ENCODE data around the gene EXOSC10. TPM values are rescaled to one million over a fixed set of nuclear protein-coding genes. Genes with fewer than 3 reads are reported as not detected.
"Not testable (repeated sequence)": the region's sequence is repeated elsewhere in the genome, so short reads cannot be mapped to it uniquely, and the experiment has no call there.

Gene EXOSC10
- total and polyA plus RNA-seq, 4 donors, result 16.9 to 90.5 (median 49.6) TPM

DNA sequence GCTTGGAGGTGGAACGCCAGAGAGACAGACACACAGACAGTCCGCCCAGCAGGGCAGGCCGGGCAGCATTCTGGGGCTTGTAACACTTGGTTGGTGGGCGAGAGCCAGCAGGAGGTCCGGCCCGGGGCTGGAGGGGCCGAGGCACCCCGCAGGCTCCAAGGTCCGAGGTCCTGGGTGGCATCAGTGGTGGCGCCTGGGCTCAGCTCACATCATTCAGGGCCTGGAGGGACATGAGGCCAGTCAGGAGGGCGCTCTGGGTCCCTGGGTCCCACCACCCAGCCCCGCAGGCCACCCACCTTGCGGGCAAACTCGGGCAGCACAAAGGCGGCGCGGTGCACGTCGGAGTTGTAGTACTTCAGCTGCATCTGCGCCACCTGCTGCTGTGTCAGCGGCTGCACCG is 45.0 kb downstream of the EXOSC10 start:
- 86 to 89% methylated on average over 22 of the region's 22 CpGs for WGBS, 2 donors

DNA sequence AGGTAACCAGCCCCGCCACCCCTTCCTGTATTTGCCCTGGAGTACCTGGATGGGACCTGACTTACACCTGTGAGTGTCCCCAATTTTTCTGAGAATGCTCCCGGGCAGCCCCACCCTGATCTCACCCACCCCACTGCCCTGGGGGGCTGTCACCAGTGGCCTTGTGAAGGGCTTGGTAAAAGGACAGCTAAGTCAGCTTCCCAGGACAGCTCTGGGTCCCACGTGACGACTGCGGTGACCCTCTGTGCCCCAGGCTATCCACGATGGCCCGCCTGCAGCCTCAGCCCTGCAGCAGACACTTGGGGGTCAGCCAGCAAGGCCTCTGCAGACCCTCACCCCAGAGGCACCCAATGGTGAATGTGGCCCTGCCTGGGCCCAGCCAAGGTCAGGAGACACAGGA is 45.5 kb downstream of the EXOSC10 start:
- 88% methylated on average over 7 of the region's 7 CpGs for WGBS, 2 donors
- H3K27ac ChIP-seq (ENCODE audit: low read depth in 1 of 2, low read length in 2 of 2), result no peak overlapping the region
- ATAC-seq (ENCODE audit: low FRiP score) (no peak), DNase-seq (peak in 1 of 2 donors; percentile 59)
- no peaks in the 10 kb centered on the region for H3K4me1 ChIP-seq (ENCODE audit: control insufficient read depth in 1 of 2, insufficient read depth in 2 of 2, low read length in 2 of 2)
- H3K9me3 ChIP-seq (ENCODE audit: control insufficient read depth, low read length), result no peaks in the 10 kb centered on the region
- H3K36me3 ChIP-seq (ENCODE audit: control insufficient read depth in 1 of 2, insufficient read depth in 2 of 2, low read length in 1 of 2), result peaks cover 2 to 7% of the 10 kb centered on the region in 2 donors
- H3K27me3 ChIP-seq (ENCODE audit: control insufficient read depth in 1 of 2, insufficient read depth in 2 of 2, low read length in 1 of 2), result no peaks in the 10 kb centered on the region
- intact Hi-C loops (cut with DNase I), result no loop called here
- no peak overlapping the region for H3K4me3 ChIP-seq (ENCODE audit: low read length in 2 of 2)

More for the DNA sequence above, 45.0 kb downstream of the EXOSC10 start:
- no peak for ATAC-seq (ENCODE audit: low FRiP score)
- Histone ChIP-seq H3K36me3 (ENCODE audit: control insufficient read depth in 1 of 2, insufficient read depth in 2 of 2, low read length in 1 of 2) (peaks cover 2 to 7% of the 10 kb centered on the region in 2 donors), H3K9me3 (ENCODE audit: control insufficient read depth, low read length) (no peaks in the 10 kb centered on the region), H3K4me1 (ENCODE audit: control insufficient read depth in 1 of 2, insufficient read depth in 2 of 2, low read length in 2 of 2) (no peaks in the 10 kb centered on the region), H3K27me3 (ENCODE audit: control insufficient read depth in 1 of 2, insufficient read depth in 2 of 2, low read length in 1 of 2) (no peaks in the 10 kb centered on the region), H3K27ac (ENCODE audit: low read depth in 1 of 2, low read length in 2 of 2) (no peak overlapping the region), H3K4me3 (ENCODE audit: low read length in 2 of 2) (no peak overlapping the region)
- peak in 1 of 2 donors; percentile 57 for DNase-seq
- intact Hi-C loops (cut with DNase I), result no loop called here

DNA sequence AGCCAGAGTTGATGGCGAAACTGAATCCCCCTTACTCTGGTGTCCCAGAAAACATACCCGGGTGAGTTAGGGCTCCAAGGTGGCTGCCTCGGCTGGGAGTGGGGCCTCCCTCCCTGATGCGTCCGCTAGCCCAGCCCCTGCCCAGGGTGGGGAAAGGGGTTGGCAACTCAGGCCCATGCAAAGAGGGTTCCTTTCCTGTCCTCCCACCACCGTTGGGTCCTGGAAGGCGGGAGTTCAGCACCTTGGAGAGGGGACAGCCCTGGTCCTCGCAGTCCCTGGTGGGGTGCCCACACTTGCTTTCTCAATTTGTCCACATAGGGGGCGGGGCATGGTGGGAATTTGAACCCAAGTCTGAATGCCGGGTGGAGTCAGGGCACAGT is 45.9 kb downstream of the EXOSC10 start:
- Histone ChIP-seq H3K4me3 (ENCODE audit: low read length in 2 of 2) (no peak overlapping the region), H3K36me3 (ENCODE audit: control insufficient read depth in 1 of 2, insufficient read depth in 2 of 2, low read length in 1 of 2) (peaks cover 2 to 7% of the 10 kb centered on the region in 2 donors), H3K27me3 (ENCODE audit: control insufficient read depth in 1 of 2, insufficient read depth in 2 of 2, low read length in 1 of 2) (no peaks in the 10 kb centered on the region), H3K9me3 (ENCODE audit: control insufficient read depth, low read length) (no peaks in the 10 kb centered on the region), H3K27ac (ENCODE audit: low read depth in 1 of 2, low read length in 2 of 2) (no peak overlapping the region), H3K4me1 (ENCODE audit: control insufficient read depth in 1 of 2, insufficient read depth in 2 of 2, low read length in 2 of 2) (no peaks in the 10 kb centered on the region)
- WGBS, 2 donors, result 51% methylated on average over 10 of the region's 10 CpGs
- intact Hi-C loops (cut with DNase I), result no loop called here
- ATAC-seq (ENCODE audit: low FRiP score) (peak; percentile 36), DNase-seq (peak in 1 of 2 donors; percentile 72)

DNA sequence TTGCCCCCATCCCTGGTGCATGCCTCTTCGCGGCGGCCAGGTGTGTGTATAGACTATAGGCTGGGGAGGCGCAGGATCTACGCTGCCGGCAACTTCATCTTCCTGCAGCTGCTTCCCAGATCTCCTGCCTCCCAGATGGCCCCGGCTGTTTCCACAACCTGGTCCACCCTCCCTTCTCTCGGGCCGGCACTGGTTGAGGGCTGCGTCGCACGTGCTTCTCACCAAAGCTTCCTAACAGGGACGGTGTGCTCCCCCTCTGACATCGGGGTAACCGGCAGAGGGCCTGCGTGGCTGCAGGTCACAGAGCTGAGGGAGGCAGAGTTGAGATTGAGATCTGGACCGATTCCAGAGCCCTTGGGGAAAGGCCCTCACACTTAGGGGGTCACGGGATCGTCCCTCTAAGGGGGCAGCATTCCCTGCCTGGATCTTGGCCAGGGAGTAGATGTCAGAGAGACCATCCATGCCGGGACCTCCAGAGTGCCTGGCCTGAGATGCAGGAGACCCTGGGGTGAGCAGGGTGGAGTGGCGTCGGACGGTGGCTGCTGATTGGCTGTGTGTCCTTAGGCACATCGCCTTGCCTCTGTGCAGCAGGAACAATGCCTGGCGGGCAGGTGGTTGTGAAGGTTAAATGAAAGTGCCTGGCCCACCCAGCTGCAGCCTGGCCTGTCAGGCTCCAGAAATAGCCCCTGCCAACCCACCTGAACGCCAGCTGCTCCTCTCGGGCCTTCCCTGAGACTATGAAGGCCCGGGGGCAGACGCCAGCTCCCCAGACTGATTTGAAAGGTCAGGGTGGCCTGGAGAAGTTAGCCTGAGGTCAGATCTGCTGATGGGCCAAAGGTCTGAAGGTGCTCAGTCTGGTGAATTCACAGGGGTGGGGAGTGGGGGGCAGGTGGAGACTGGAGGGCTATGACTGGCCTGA is 46.6 kb downstream of the EXOSC10 start:
- 22 to 24% methylated on average over 28 to 29 of the region's 29 CpGs for WGBS, 2 donors
- intact Hi-C loops (cut with DNase I), result no loop called here
- Histone ChIP-seq H3K9me3 (ENCODE audit: control insufficient read depth, low read length) (no peaks in the 10 kb centered on the region), H3K27ac (ENCODE audit: low read depth in 1 of 2, low read length in 2 of 2) (no peak overlapping the region), H3K36me3 (ENCODE audit: control insufficient read depth in 1 of 2, insufficient read depth in 2 of 2, low read length in 1 of 2) (peaks cover 2 to 7% of the 10 kb centered on the region in 2 donors), H3K27me3 (ENCODE audit: control insufficient read depth in 1 of 2, insufficient read depth in 2 of 2, low read length in 1 of 2) (no peaks in the 10 kb centered on the region), H3K4me3 (ENCODE audit: low read length in 2 of 2) (no peak overlapping the region), H3K4me1 (ENCODE audit: control insufficient read depth in 1 of 2, insufficient read depth in 2 of 2, low read length in 2 of 2) (no peaks in the 10 kb centered on the region)
- ATAC-seq (ENCODE audit: low FRiP score) (no peak), DNase-seq (peak in 1 of 2 donors; percentile 63)

DNA sequence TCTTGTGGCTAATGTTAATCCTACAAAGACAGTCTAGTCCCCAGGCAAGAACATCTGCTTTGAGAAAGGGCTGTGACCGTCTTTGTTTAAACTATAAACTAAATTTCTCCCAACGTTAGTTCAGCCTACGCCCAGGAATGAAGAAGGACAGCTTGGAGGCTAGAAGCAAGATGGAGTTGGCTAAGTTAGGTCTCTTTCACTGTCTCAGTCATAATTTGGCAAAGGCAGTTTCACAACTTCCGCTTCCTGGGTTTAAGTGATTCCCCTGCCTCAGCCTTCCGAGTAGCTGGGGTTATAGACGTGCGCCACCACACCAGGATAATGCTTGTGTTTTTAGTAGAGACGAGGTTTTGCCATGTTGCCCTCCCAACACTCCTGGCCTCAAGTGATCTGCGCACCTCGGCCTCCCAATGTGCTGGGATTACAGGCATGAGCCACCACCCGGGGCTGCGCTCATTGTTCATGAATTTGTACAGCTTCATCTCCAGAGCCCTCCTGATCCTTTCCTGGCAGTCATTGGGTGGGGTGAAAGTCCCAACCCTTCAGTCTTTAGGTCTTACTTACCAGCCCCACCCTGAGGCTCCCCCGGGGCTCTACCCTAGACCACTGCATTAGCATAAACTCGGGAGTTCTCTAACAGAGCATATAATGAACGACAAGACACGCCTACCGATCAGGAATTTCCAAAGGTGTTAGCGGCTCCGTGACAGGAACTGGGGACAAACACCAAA is 47.7 kb downstream of the EXOSC10 start:
- H3K27me3 ChIP-seq (ENCODE audit: control insufficient read depth in 1 of 2, insufficient read depth in 2 of 2, low read length in 1 of 2), result no peaks in the 10 kb centered on the region
- H3K9me3 ChIP-seq (ENCODE audit: control insufficient read depth, low read length), result no peaks in the 10 kb centered on the region
- H3K36me3 ChIP-seq (ENCODE audit: control insufficient read depth in 1 of 2, insufficient read depth in 2 of 2, low read length in 1 of 2), result peaks cover 2 to 7% of the 10 kb centered on the region in 2 donors
- H3K4me3 ChIP-seq (ENCODE audit: low read length in 2 of 2), result no peak overlapping the region
- WGBS, 2 donors, result 54 to 57% methylated on average over 19 of the region's 19 CpGs
- intact Hi-C loops (cut with DNase I), result no loop called here
- H3K27ac ChIP-seq (ENCODE audit: low read depth in 1 of 2, low read length in 2 of 2), result no peak overlapping the region
- peak in 1 of 2 donors; percentile 43 for DNase-seq
- no peaks in the 10 kb centered on the region for H3K4me1 ChIP-seq (ENCODE audit: control insufficient read depth in 1 of 2, insufficient read depth in 2 of 2, low read length in 2 of 2)
- no peak for ATAC-seq (ENCODE audit: low FRiP score)

DNA sequence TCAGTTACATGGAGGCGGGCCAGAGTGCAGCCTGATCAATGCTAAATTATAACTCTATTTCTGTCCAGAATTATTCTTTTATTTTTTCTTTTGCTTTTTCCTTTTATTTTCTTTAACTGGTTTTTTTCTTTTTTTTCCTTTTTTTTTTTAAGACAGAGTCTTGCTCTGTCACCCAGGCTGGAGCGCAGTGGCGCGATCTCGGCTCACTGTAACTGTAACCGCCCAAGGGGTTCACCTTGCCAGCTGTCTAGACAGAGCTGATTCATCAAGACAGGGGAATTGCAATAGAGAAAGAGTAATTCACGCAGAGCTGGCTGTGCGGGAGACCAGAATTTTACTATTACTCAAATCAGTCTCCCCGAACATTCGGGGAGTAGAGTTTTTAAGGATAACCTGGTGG is 48.5 kb downstream of the EXOSC10 start:
- 87 to 89% methylated on average over 10 of the region's 10 CpGs for WGBS, 2 donors
- DNase-seq, result peak in 1 of 2 donors; percentile 17
- H3K4me3 ChIP-seq (ENCODE audit: low read length in 2 of 2); H3K27ac ChIP-seq (ENCODE audit: low read depth in 1 of 2, low read length in 2 of 2); H3K27me3 ChIP-seq (ENCODE audit: control insufficient read depth in 1 of 2, insufficient read depth in 2 of 2, low read length in 1 of 2); ATAC-seq (ENCODE audit: low FRiP score); H3K9me3 ChIP-seq (ENCODE audit: control insufficient read depth, low read length); H3K4me1 ChIP-seq (ENCODE audit: control insufficient read depth in 1 of 2, insufficient read depth in 2 of 2, low read length in 2 of 2); H3K36me3 ChIP-seq (ENCODE audit: control insufficient read depth in 1 of 2, insufficient read depth in 2 of 2, low read length in 1 of 2); intact Hi-C loops (cut with DNase I): not testable (repeated sequence)

DNA sequence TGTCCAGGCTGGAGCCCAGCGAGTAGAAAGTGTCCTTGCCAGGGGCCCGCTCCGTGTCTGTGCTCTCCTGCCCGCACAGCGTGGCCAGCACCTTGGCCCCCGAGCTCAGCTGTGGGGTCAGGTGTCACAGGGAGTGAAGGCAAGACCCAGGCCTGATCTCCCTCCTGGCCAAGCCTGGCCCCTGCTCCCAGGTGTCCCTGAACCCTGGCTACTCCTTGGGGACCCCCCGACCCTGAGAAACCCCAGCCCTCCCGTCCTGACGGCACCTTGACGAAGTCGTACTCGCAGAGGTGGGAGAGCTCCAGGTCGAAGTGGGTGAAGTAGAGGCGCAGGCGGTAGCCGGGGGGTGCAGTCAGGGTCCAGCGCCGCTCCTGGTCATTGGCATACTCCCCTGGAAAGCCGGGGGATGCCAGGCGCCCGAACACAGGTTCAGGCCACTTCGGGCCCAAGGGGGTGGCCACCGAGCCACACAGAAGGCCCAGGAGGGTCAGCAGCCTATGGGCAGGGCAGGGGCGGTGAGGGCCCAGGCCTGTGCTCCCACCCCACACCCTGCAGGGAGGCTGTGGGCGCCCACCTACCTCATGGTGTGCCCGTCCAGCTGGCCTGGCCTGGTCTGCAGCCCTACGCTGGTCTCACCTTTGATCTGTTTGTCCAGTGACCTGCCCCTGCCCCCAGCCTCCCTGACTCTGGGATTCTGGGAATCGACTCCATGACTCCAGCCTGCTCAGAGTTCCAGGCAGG is 52.9 kb downstream of the EXOSC10 start, which contains the start of gene MASP2:
Gene MASP2 (minus strand): TSS at position 615 of the 741 bp plus-strand sequence. CDS start 32 bp downstream, at position 583.
- 92% methylated on average over 25 to 28 of the region's 28 CpGs for WGBS, 2 donors
- no peaks in the 10 kb centered on the region for H3K4me1 ChIP-seq (ENCODE audit: control insufficient read depth in 1 of 2, insufficient read depth in 2 of 2, low read length in 2 of 2)
- H3K9me3 ChIP-seq (ENCODE audit: control insufficient read depth, low read length), result no peaks in the 10 kb centered on the region
- intact Hi-C loops (cut with DNase I), result no loop called here
- H3K36me3 ChIP-seq (ENCODE audit: control insufficient read depth in 1 of 2, insufficient read depth in 2 of 2, low read length in 1 of 2), result no peaks in the 10 kb centered on the region
- no peak within 1 kb of the TSS for H3K4me3 ChIP-seq (ENCODE audit: low read length in 2 of 2)
- no peak within 1 kb of the TSS for H3K27ac ChIP-seq (ENCODE audit: low read depth in 1 of 2, low read length in 2 of 2)
- DNase-seq, result peak; percentile 38 to 71
- peak; percentile 10 for ATAC-seq (ENCODE audit: low FRiP score)
- H3K27me3 ChIP-seq (ENCODE audit: control insufficient read depth in 1 of 2, insufficient read depth in 2 of 2, low read length in 1 of 2), result no peaks in the 10 kb centered on the region

DNA sequence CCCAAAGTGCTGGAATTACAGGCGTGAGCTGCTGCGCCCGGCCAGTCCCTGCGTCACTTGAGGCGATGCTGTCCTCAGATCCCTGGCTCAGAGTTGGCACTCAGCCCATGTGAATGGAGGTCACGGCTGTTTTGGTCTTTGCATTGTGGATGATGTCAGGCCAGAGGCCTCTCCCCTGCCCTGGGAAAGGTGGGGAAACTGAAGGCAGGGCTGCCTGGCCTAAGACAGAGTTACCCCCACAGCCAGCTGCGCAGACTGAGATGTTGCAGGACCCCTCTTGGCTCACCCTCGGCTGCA is 53.5 kb downstream of the EXOSC10 start:
- Histone ChIP-seq H3K27ac (ENCODE audit: low read depth in 1 of 2, low read length in 2 of 2) (no peak overlapping the region), H3K27me3 (ENCODE audit: control insufficient read depth in 1 of 2, insufficient read depth in 2 of 2, low read length in 1 of 2) (no peaks in the 10 kb centered on the region), H3K9me3 (ENCODE audit: control insufficient read depth, low read length) (no peaks in the 10 kb centered on the region), H3K4me3 (ENCODE audit: low read length in 2 of 2) (no peak overlapping the region), H3K36me3 (ENCODE audit: control insufficient read depth in 1 of 2, insufficient read depth in 2 of 2, low read length in 1 of 2) (no peaks in the 10 kb centered on the region), H3K4me1 (ENCODE audit: control insufficient read depth in 1 of 2, insufficient read depth in 2 of 2, low read length in 2 of 2) (no peaks in the 10 kb centered on the region)
- 87 to 88% methylated on average over 8 of the region's 8 CpGs for WGBS, 2 donors
- ATAC-seq (ENCODE audit: low FRiP score), result no peak
- intact Hi-C loops (cut with DNase I), result no loop called here
- peak in 1 of 2 donors; percentile 53 for DNase-seq
